Stimulated activated CD4-positive, alpha-beta T cell treated with anti-CD3 and anti-CD28 coated beads, Interleukin-1b, Interleukin-23, amount 100 ng/mL, for 24 hours (primary cell): ENCODE measurements around the gene TFDP2.

Experiments
- DNase-seq, 4 experiments: peaks; one replicate each; pipeline ENCODE4 v3.0.0-alpha.2; 2020; ENCODE audit warnings: low read depth in 4 of 4, low spot score in 1 of 4

Gene TFDP2

DNA sequence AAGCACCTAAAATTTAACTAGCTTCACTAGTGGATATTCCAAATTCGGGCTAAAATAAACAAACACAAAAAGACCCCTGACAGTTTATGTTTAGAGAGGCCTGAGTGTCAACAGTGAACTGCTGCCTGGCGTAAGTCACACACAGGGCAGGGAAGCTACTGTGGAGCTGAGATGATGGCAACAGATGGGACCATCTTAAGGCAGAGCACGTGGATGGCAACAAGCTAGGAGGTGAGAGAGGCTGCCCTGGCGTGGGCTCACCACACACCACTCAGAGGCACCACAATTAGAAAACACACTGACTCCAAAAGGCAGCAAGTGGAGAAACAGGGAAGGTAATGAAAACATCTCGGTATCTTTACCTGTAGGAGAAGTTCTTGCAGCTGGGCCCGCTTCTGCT, 179.6 kb downstream of the TFDP2 start:
- DNase-seq: no peak

DNA sequence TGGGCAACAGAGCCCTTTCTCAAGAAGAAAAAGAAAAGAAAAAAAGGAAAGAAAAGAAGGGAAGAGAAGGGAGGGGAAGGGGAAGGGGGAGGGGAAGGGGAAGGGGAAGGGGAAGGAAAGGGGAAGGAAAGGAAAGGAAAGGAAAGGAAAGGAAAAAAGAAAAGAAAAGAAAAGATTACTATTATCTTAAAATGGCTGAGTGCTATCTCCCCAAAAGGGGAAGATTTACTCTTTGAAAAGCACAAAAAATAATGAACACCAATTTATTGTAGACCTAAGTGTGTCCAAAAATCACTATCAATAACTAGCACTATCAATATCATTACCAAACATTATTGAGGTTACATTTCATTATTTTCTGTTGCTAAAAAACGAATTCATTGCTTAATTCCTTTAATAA, 183.9 kb downstream of the TFDP2 start:
- DNase-seq: no peak

DNA sequence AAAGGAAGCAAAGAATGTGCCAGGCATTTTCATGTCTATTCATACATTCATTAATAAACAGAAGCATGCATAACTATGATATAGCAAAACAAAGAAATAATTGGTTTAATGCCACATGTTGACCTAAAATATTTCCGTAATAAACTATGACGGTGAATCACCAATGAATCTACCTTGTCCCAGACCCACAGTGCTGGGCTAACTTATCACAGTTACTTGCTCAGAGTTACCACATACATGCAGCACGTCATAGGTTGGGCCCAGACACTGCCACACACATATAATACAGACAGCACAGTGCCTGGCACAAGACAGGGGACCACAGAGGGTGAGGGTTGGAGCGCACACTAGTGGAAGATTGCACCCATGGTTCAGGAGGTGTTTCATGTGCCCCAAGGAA, 186.0 kb downstream of the TFDP2 start:
- no peak for DNase-seq

DNA sequence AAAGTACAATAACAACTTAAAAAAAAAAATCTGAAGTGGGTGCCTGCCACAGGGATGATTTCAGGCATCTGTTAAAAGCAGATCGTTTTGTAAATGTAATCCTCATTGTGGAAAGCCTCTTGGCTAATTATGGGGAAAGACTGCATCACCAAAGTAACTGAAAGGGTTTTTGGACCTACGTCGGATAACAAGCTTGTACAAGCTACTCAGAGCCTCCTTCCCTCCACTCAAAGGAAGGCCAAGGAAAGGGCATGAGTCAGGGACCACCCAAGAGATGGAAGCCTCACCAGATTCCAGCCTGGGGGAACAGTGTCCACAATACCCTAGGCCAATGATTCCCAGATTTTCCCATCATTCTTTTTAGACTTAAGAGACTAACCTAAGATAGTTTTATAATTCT, 188.6 kb downstream of the TFDP2 start:
- DNase-seq: no peak

DNA sequence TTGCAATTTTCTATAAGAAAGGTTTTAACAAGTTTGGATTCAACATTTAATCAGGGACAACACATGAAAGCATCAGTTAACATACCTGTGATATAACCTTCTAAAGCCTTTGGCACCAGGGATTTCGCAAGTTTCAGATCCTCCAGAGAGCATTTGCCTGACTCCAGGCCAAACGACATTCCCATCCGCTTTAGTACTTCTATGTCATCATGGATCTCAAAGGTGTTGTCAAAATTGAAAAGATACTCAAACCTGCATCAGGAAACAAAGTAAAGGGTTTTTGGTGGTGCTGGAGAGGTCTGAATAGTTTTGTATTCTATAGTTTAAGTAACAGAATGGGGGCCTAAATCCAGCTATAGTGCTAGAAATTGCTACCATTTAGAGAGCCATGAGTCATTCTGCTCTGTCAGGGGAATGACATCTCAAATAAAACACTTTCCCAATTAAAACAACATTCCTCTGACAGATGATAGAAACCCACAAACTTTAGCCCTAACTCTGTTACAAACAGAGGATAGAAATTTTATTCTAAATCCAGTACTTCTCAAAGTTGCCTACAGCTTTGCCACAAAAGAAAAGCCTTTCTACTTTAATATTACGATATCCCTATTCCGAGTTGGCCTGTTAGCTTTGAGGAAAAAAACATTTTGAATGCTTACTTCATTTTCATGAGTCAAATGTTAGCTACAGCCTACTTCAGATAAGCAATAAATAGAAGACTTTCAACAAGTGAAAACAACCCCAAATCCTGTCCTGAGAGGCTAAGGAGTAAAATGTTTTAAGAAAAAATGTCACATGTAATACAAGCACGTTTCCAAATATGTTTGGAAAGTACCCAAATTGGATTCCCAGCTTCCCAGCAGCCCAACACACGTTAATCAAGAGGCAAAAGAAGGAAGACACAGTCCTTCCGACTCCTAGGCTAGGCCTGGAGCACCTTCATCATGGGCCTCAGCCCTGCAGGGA, 189.5 kb downstream of the TFDP2 start:
- no peak for DNase-seq

DNA sequence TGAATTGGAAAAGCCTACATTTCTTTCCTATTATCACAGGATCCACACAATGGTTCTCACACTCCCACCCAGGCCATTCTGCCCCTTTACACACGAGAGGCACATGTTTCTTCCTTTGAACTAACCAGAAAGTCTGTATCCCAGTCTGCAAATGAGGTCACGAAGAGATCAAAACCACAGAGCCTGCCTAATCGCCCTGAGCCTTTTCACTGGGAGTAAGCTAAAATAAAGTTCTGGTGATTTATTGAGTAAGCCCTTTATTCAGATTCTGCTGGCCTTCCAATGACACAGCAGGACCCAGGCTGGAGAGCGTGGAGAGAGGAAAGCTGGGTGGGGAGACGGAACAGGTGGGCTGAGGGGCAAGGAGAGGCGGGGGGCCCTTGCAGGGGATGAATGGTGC, 194.2 kb downstream of the TFDP2 start:
- no peak for DNase-seq

DNA sequence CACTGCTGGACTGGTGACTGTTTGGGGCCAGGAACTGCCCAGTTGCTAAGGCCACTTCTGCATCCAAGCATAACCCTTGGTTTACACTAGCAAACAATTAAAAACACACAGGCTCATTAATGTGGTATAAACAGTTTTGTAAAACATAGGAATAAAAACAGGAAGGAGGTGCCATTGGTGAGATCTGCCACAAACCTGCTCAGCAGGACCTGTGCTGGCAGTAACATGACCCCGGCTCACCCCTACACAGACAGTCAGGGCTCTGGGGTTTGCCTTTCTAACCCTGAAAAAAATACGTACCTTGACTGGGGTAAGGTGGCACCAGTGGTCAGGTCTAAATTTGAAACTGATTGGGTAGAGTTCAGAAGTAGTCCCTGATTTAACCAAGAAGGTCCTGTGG, 196.7 kb downstream of the TFDP2 start:
- no peak for DNase-seq

DNA sequence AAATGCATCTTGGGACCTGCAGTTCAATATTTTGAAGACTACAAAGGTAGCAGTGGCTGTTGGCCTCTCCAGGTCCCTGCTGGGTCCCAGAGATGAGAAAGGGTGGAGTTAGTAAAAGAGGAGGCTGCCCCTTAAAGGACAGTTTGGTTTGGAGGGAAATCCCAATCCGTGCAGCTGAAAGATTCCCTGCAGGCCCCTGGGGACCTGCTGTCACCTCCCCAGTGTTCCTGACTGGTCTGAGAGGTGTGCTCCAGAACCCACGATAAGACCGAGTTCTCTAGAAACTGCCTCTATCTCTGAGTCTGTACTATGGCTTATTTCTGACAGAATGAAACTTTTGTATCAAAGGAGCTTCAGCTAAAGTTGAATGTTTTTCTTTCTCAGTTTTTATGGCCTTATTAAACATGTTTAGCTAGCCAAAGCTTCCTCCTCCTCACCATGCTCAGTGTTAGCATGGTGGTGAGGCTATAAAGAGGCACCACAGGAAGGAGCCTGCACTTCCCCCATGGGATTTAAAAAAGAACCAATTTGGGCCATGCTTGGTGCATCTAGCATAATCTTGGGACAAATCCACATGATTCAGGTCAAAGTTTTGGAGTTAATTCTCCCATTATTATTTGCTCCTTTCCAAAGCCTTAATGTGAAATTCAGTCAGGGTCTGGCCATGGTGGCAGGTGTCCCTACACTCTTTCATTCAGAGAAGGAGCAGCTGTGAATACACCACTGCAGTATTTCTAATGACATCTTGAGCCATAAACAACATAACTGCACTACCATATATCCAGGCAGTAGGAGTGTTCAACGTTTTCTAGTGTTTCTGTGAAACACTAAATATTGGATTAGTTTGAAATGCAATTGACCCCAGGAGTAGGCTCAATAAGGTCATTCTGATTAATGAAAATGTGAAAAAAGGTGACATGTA, 198.5 kb downstream of the TFDP2 start:
- no peak for DNase-seq

DNA sequence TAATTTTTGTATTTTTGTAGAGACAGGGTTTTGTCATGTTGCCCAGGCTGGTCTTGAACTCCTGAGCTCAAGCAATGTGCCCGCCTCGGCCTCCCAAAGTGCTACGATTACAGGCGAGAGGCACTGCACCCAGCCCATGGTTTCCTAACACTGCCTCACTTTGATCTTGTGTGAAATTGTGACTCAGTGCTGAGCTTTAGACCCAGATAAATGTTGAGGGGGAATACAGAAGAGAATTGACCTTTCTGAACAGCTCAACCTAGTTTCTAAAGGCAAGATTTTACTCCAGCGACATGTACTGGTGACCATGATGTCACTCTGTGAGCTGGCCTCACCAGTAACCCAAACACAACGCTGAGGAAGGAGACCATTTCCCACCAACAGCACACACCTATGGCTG, 199.4 kb downstream of the TFDP2 start:
- DNase-seq: no peak

DNA sequence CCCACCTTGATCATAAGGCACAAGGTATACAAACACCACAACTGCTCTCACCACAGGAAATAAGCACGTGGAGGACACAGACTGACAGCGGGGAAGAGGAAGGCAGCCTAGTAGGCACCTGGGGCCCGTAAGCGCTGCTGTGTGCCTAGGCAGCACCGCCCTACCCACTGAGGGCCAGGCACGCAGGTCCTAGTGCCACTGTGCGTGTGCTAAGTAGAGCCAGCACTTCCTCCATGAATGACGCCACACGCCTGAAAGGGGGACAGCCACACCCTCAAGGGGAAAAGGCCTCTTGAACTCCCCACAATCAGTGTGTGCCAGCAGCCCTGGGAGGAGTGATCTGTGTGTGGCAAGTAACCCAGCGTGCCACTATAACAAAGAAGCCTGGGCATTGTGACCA, 199.9 kb downstream of the TFDP2 start:
- DNase-seq: no peak

DNA sequence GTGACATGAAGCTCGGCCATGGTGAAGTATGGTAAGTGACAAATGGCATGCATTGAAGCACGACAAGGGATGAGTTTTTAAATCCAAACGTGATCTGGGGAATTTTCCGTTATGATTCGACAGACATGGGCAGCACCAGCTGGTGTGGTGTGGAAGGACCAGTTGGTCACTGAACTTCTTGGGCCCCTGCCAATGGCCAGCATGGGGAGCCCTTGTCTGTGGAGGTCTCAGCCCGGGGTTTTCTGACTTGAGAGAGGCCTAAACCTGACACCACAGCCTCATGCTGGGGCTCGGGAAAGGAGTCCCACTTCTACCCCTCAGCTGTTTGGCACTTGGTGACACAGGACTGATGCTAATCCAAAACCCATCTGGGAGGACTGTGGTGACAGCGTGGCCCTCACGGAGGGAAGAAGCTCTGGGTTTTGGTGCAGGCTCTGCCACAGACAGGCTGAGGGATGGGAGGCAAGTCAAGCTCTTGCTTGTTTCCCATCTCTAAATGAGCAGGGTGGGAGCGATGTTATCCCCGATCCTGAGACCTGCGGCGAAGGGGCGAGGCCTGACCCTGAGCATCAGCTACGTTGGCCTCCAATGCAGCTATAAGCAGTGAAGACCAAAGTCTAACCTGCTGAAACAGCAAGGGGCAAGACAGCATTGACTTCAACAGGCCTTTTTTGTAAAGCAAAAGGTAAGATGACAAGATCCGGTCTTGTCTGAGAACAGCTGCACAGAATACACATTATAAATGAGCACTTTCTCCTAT, 203.4 kb downstream of the TFDP2 start:
- DNase-seq: no peak

DNA sequence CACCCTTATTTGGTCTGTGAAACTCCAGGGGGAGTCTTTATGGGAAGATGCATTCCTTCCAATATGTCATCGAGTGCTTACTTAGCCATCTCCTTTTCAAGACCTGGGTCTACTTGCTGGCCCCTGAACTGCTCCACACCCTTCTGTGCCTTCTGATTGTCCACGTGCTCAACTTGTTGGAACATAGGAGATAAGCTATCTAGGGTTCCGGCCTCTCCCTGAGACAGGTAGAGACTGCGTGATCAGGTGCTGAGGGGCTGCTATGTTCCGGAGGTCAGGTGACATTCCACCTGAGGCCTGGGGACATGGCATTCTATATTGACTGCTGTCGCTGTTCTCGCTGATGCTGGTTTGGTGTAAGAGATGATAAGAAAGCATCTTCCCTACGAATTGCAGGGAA, 207.3 kb downstream of the TFDP2 start:
- DNase-seq: no peak

DNA sequence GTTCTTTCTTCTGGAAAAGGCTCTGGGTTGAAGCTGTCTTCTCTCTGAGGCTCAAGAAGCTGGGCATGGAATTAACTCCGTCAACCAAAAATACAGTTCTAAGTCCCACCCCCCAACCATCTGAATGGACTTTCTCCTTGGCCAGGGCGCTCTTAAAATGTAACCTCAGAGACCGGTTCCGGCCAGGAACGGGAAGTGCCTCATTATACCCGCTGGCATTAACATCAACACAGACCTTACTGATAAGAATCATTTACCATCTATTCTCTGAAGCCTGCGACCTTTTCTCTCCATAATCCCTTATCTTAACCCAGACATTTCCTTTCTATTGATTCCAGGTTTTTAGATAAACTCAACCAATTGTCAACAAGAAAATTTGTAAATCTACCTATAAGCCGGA, 208.3 kb downstream of the TFDP2 start:
- DNase-seq: no peak

DNA sequence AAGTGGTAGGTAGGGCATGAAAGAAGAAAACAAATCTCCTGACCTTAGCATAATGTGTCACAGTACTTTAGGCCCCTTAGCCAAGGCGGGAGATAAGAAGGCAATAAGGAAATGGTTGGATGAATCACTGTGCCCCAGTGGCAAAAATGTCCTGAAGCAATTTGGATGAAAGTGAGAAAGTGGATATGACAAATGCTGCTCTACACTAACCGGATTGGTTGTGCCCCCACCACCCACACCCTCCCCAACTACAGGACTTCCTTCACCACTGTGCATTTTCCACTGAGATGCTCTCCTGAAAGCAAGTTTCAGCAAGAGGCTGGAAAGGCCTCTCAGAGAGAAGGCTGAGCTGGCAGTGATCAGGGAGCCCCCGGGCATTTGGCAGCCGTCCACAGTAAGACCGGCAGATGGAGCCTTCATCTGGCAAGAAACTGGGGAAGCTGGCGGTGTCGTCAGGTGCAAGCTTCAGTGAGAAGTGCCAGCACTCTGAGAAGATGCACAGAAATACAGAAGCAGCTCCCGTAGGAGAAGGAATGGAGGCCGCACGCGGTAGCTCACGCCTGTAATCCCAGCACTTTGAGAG, 209.1 kb downstream of the TFDP2 start:
- DNase-seq: peak in 2 of 4 experiments; percentile 7 to 46

DNA sequence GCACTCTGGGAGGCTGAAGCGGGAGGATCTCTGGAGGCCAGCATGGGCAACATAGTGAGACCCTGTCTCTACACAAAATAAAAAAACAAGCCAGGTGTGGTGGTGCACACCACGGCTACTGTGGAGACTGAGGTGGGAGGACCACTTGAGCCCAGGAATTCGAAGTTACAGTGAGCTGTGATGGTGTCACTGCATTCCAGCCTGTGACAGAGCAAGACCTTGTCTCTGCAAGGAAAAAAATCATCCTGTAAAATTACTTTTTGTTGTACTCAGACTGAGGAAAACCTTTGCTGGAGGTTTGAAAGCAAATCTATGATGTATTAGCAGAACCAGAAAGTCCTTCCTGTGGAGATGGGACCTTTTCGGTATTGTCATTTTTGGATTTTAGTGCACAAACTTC, 209.6 kb downstream of the TFDP2 start:
- no peak for DNase-seq

DNA sequence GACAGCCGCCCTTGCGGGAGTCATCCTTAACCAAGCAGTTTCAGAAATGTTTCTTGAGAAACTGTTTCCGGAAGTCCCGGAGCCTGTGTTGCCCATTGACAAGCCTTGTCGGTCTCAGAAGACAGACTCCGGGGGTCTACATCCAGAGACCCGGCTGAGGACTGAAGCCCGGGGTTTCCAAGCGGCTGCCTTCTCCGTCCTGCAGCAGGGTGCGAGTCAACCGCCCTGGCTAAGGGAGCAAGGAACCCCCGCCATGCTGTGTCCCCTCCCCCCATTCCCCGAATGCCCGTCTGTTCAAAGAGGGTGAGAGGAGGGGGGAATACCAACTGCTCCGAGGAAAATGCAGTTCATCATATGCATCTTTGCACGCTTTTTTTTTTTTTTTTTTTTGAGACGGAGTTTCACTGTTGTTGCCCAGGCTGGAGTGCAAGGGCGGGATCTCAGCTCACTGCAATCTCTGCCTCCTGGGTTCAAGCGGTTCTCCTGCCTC, 211.3 kb downstream of the TFDP2 start:
- DNase-seq: no peak

DNA sequence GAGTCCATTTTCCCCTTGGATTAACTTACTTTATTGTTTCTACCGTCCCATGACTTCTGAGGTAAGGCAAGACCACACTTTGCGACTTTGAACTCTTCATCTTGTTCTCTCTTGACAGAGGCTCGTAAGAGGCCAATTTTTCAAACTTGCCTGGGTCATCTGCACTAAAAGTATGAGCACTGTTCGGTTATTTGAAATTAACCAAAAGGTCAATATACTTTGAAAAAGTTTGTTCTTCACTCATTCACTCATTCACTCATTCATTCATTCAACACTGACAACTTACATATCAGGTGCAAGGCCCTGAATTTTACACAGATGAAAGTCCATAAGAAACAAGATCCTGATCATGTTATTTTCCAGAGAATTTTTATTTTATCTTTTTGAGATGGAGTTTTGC, 215.0 kb downstream of the TFDP2 start:
- no peak for DNase-seq

DNA sequence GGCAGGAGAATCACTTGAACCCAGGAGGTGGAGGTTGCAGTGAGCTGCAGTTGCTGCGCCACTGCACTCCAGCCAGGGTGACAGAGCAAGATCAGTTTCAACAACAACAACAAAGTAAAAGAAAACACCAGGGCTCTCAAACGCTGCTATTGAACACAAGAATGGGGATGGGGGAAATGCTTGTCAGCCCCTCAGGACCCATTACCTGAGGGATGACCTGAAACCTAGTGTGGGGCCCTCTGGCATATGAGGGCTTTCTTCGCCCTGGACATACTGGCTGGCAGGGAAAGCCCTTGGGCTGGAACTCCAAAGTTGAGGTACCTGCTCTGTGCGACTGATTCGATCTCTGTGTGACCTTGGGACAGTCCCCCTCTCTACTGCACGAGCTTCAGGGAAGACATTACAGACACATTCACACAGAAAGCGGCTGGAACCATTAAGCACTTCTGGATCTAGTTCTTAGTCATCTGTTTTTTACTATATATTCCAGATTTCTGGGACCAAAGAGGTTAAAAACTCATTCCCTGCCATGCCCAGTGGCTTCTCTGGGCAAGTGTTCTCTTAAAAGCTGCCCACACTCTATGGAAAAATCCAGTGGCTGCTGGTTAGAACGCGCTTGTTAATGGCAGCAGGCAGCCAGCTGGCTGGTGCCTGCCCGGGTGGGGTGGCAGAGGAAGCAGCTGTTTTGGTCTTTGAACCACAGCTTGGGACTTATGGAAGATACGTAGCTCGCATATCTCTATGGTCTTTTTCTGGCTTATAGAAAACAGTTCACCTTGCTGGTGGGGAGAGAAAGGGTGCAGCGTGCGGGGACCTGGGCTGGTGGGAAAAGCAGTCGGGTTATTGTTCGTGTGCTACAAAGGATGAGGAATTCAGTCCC, 215.7 kb downstream of the TFDP2 start:
- no peak for DNase-seq

DNA sequence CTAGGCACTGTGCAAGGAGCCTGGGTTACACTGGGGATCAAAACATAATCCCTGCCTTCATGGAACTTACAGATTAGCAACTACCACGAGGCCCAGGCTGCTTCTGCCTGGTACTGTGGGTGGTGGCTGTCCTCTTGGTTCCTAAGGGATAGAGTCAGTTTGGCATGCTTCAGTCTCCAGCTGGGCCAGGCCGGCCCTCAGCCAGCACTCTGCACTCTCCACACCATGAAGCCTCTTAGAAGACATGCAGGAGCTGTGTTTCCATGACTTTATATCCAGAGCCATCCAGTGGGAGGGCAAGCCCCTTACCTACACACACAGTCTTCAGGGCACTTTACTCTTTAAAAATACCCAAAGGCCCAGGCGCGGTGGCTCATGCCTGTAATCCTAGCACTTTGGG, 218.5 kb downstream of the TFDP2 start:
- DNase-seq: no peak
